Hepatocyte (in vitro differentiated cells): ENCODE measurements around the gene LRRC46. TPM values are rescaled to one million over a fixed set of nuclear protein-coding genes. Genes with fewer than 3 reads are reported as not detected.

Experiments used
- DNase-seq: peaks from one replicate; pipeline ENCODE4 v3.0.0-alpha.2; 2016; ENCODE audit warnings: low spot score
- H2AFZ ChIP-seq: fragments of 200-600 bp; sonication (generic); 2 replicates; pipeline ENCODE4 v1.6.0; 2016; ENCODE audit warnings: antibody characterized with exemption, mild to moderate bottlenecking
- H3K27ac ChIP-seq: fragments of 200-600 bp; sonication (generic); 2 replicates; pipeline ENCODE4 v1.5.1; 2016; ENCODE audit warnings: mild to moderate bottlenecking
- H3K27me3 ChIP-seq: fragments of 200-600 bp; sonication (generic); 2 replicates; pipeline ENCODE4 v1.6.1; 2016
- H3K36me3 ChIP-seq: fragments of 200-600 bp; sonication (generic); replicated peaks from 2 replicates; pipeline ENCODE4 v1.5.1; 2016; ENCODE audit warnings: low read depth; ENCODE audit not compliant: insufficient read depth
- H3K4me1 ChIP-seq: fragments of 200-600 bp; sonication (generic); 2 replicates; pipeline ENCODE4 v1.5.1; 2016; ENCODE audit warnings: mild to moderate bottlenecking, moderate library complexity; ENCODE audit not compliant: insufficient read depth
- H3K4me2 ChIP-seq: fragments of 200-600 bp; sonication (generic); 2 replicates; pipeline ENCODE4 v1.6.0; 2016
- H3K4me3 ChIP-seq: fragments of 200-600 bp; sonication (generic); 2 replicates; pipeline ENCODE4 v1.5.1; 2016; ENCODE audit warnings: mild to moderate bottlenecking
- H3K79me2 ChIP-seq: fragments of 200-600 bp; sonication (generic); 2 replicates; pipeline ENCODE4 v1.6.0; 2017; ENCODE audit warnings: mild to moderate bottlenecking
- H3K9me2 ChIP-seq: fragments of 200-600 bp; sonication (generic); replicated peaks from 2 replicates; pipeline ENCODE4 v1.6.0; 2017; ENCODE audit warnings: mild to moderate bottlenecking; ENCODE audit not compliant: insufficient read depth
- H3K9me3 ChIP-seq: fragments of 200-600 bp; sonication (generic); 2 replicates; pipeline ENCODE4 v1.5.1; 2016; ENCODE audit warnings: low read depth, mild to moderate bottlenecking
- H4K20me1 ChIP-seq: fragments of 200-600 bp; sonication (generic); 2 replicates; pipeline ENCODE4 v1.6.0; 2016; ENCODE audit warnings: mild to moderate bottlenecking; ENCODE audit not compliant: insufficient read depth, poor library complexity, severe bottlenecking
- EZH2 ChIP-seq: fragments of 200-600 bp; sonication (generic); IDR thresholded peaks from 2 replicates; pipeline ENCODE4 v1.6.1; 2016; ENCODE audit warnings: antibody characterized with exemption, mild to moderate bottlenecking, borderline replicate concordance
- EZH2phosphoT487 ChIP-seq: fragments of 200-600 bp; sonication (generic); IDR thresholded peaks from one replicate; pipeline ENCODE4 v1.6.1; 2018; ENCODE audit warnings: antibody characterized with exemption, mild to moderate bottlenecking, low read depth, moderate library complexity; ENCODE audit not compliant: unreplicated experiment, severe bottlenecking
- WGBS: methylation state at CpG from one replicate; pipeline ENCODE4 v1.1.6; 2016; ENCODE audit warnings: low lambda C conversion rate; ENCODE audit errors: missing lambda C conversion rate; 5-methylcytosine and 5-hydroxymethylcytosine counted together
- polyA plus RNA-seq: library from polyadenylated mRNA; unstranded; fragments of >200 nt; fragmentation: Nextera tagmentation; extraction: Ambion mirVana; gene quantifications from 2 replicates; pipeline ENCODE4 v1.2.1, GENCODE V29; 2016
- total RNA-seq: library from RNA; depleted of rRNA; stranded (reverse); fragments of >200 nt; gene quantifications from 2 replicates; pipeline ENCODE4 v1.2.3, GENCODE V29; 2014
- TF ChIP-seq, protein P1 (sequence below): fragments of 200-600 bp; sonication (generic); IDR thresholded peaks from 2 replicates; pipeline ENCODE4 v1.5.1; 2016; ENCODE audit warnings: antibody characterized with exemption, mild to moderate bottlenecking; ENCODE audit not compliant: poor library complexity

The LRRC46 gene
- total and polyA plus RNA-seq, 2 experiments from 2014 or later: 0.83 TPM; not detected in 1

DNA sequence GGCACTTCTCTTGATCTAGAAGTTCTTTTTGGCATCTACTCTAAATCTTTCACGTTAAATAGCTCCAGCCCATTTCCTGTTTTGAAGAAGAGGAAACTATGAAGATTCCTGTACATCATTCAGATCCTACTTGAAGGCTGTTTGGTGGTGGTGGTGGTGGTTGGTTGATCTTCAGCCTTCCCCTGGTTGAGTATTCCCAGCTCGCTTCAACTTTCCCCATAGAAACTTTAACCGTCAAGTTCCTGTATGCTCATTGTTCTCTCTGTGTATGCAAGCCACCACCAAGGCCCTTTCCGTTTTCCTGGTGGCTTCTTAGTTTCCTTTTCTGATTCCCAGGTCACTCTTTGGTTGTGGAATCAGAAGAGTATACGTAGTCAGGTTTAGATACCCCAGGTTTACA, 3.3 kb downstream of the LRRC46 start:
- Histone ChIP-seq H3K4me1 (peaks cover 16% of the 10 kb centered on the region), H4K20me1 (no peaks in the 10 kb centered on the region), H3K9me3 (no peaks in the 10 kb centered on the region), H3K36me3 (no peaks in the 10 kb centered on the region), H3K27ac (no peak overlapping the region), H2AFZ (no peak overlapping the region), H3K27me3 (no peaks in the 10 kb centered on the region), H3K4me2 (no peak overlapping the region), H3K79me2 (peaks cover 16% of the 10 kb centered on the region), H3K9me2 (no peaks in the 10 kb centered on the region), H3K4me3 (no peak overlapping the region)
- 89% methylated on average over 5 of the region's 5 CpGs for WGBS
- DNase-seq: no peak
- no peak for TF ChIP-seq EZH2

GRCh38 chr17:47836601-47837000, 5.1 kb downstream of the LRRC46 start:
- no peaks in the 10 kb centered on the region for H3K36me3 ChIP-seq
- no peak overlapping the region for H3K4me2 ChIP-seq
- peaks cover 17% of the 10 kb centered on the region for H3K79me2 ChIP-seq
- H3K9me2 ChIP-seq: no peaks in the 10 kb centered on the region
- no peak for DNase-seq
- 92% methylated on average over 4 of the region's 6 CpGs for WGBS
- H3K4me3 ChIP-seq: no peak overlapping the region
- no peak for TF ChIP-seq EZH2phosphoT487
- TF ChIP-seq EZH2: no peak
- TF ChIP-seq, protein P1, sequence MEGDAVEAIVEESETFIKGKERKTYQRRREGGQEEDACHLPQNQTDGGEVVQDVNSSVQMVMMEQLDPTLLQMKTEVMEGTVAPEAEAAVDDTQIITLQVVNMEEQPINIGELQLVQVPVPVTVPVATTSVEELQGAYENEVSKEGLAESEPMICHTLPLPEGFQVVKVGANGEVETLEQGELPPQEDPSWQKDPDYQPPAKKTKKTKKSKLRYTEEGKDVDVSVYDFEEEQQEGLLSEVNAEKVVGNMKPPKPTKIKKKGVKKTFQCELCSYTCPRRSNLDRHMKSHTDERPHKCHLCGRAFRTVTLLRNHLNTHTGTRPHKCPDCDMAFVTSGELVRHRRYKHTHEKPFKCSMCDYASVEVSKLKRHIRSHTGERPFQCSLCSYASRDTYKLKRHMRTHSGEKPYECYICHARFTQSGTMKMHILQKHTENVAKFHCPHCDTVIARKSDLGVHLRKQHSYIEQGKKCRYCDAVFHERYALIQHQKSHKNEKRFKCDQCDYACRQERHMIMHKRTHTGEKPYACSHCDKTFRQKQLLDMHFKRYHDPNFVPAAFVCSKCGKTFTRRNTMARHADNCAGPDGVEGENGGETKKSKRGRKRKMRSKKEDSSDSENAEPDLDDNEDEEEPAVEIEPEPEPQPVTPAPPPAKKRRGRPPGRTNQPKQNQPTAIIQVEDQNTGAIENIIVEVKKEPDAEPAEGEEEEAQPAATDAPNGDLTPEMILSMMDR: no peak
- H2AFZ ChIP-seq: no peak overlapping the region
- no peak overlapping the region for H3K27ac ChIP-seq
- H3K9me3 ChIP-seq: no peaks in the 10 kb centered on the region
- no peaks in the 10 kb centered on the region for H4K20me1 ChIP-seq
- no peaks in the 10 kb centered on the region for H3K27me3 ChIP-seq
- H3K4me1 ChIP-seq: peaks cover 18% of the 10 kb centered on the region

DNA sequence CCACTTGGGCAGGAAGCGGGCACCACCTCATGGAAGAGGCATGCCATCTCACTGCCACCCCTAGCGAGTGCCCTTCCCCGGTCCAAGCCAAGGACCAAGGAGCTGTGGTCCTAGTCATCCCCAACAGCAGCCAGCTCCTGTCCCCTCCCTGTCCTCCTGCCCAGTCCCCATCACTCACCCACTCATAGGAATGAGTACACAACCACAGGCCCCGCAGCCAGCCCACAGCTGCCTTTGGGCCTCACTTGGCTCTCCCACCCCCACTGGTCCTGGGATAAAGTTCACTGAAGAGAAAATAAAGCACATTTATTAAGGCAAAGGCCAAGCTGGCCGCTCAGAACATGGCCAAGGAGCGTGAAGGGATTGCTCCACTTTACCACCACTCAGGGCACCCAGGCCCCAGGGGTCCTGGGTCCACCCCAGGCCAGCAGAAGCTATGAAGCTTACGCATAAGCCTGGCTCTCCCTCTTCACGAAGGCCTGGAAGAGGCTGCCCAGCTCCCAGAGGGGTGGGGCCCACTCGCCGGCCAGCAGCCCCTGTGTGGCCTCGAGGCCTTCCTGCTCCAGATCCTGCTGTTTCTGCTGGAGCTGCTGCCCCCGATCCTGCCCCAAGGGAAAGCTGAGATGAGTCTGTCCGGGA, 6.0 kb downstream of the LRRC46 start:
- Histone ChIP-seq H2AFZ (no peak overlapping the region), H3K27me3 (no peaks in the 10 kb centered on the region), H3K4me2 (no peak overlapping the region), H3K79me2 (peaks cover 17% of the 10 kb centered on the region), H4K20me1 (no peaks in the 10 kb centered on the region), H3K4me3 (no peak overlapping the region), H3K9me3 (no peaks in the 10 kb centered on the region), H3K9me2 (no peaks in the 10 kb centered on the region), H3K36me3 (no peaks in the 10 kb centered on the region), H3K27ac (no peak overlapping the region), H3K4me1 (peaks cover 22% of the 10 kb centered on the region)
- DNase-seq: no peak
- TF ChIP-seq EZH2 (no peak), EZH2phosphoT487 (no peak)
- TF ChIP-seq, protein P1: no peak
- WGBS: 71% methylated on average over 13 of the region's 13 CpGs

- Histone ChIP-seq H3K79me2 (peaks cover 17% of the 10 kb centered on the region), H3K4me2 (no peak overlapping the region), H2AFZ (no peak overlapping the region), H3K27ac (no peak overlapping the region), H3K36me3 (no peaks in the 10 kb centered on the region), H3K9me2 (no peaks in the 10 kb centered on the region), H4K20me1 (no peaks in the 10 kb centered on the region), H3K4me3 (no peak overlapping the region), H3K9me3 (no peaks in the 10 kb centered on the region), H3K27me3 (no peaks in the 10 kb centered on the region), H3K4me1 (peaks cover 27% of the 10 kb centered on the region)
- TF ChIP-seq EZH2phosphoT487 (no peak), EZH2 (no peak)
- TF ChIP-seq, protein P1: no peak
- DNase-seq: no peak
- whole genome bisulfite sequencing: 97% methylated on average over 13 of the region's 13 CpGs
Observed at GRCh38 chr17:47838636-47839035, 7.2 kb downstream of the LRRC46 start.
